GM21576 (cell line): Measurements from ENCODE around the gene BCR.

Experiments used
- ATAC-seq: cut with Tn5 transposase; IDR thresholded peaks from one replicate; pipeline ENCODE4 v1.9.1; 2021; ENCODE audit warnings: mild to moderate bottlenecking, moderate library complexity; ENCODE audit not compliant: unreplicated experiment

Gene BCR

GRCh38 chr22:23150762-23151161, 29.5 kb upstream of the BCR start:
- no peak for ATAC-seq

- ATAC-seq, result no peak
These were observed 28.5 kb upstream of the BCR start for GRCh38 chr22:23151827-23152226.

GRCh38 chr22:23152238-23153114, 27.8 kb upstream of the BCR start:
- no peak for ATAC-seq

- no peak for ATAC-seq
These were observed 26.3 kb upstream of the BCR start for GRCh38 chr22:23153994-23154393.

GRCh38 chr22:23154461-23154860, 25.8 kb upstream of the BCR start:
- ATAC-seq, result no peak

GRCh38 chr22:23155143-23155542, 25.2 kb upstream of the BCR start:
- no peak for ATAC-seq

GRCh38 chr22:23155831-23156230, 24.5 kb upstream of the BCR start:
- no peak for ATAC-seq

- no peak for ATAC-seq
These were observed 24.0 kb upstream of the BCR start for GRCh38 chr22:23156286-23156685.

GRCh38 chr22:23157560-23158515, 22.5 kb upstream of the BCR start:
- no peak for ATAC-seq

- ATAC-seq, result no peak
These were observed 21.6 kb upstream of the BCR start for GRCh38 chr22:23158516-23159290.

- ATAC-seq, result no peak
These were observed 21.0 kb upstream of the BCR start for GRCh38 chr22:23159291-23159630.

GRCh38 chr22:23161029-23161428, 19.3 kb upstream of the BCR start:
- no peak for ATAC-seq

- ATAC-seq, result no peak
These were observed 18.7 kb upstream of the BCR start for GRCh38 chr22:23161574-23161973.

GRCh38 chr22:23163665-23164064, 16.6 kb upstream of the BCR start:
- no peak for ATAC-seq

- no peak for ATAC-seq
These were observed 16.2 kb upstream of the BCR start for GRCh38 chr22:23164091-23164490.

- ATAC-seq, result no peak
These were observed 14.1 kb upstream of the BCR start for GRCh38 chr22:23166042-23166831.

GRCh38 chr22:23166841-23167616, 13.3 kb upstream of the BCR start:
- no peak for ATAC-seq

- no peak for ATAC-seq
These were observed 11.8 kb upstream of the BCR start for GRCh38 chr22:23168391-23169042.

GRCh38 chr22:23169043-23169406, 11.3 kb upstream of the BCR start:
- ATAC-seq, result no peak
